Testis (tissue), 2 donors: Measurements from ENCODE around the gene ATXN7L3B.

ENCODE experiments used
- CTCF ChIP-seq, 3 experiments: fragments of 450-650 bp in 2 of 3; fragments of 200-600 bp in 1 of 3; sonication (generic) in 1 of 3; IDR thresholded peaks; one replicate each; pipeline ENCODE4 v1.5.1; 2016 to 2019; ENCODE audit warnings: antibody characterized with exemption in 3 of 3, mild to moderate bottlenecking in 2 of 3, moderate library complexity in 1 of 3
- POLR2A ChIP-seq: fragments of 450-650 bp; IDR thresholded peaks from one replicate; pipeline ENCODE4 v1.6.1; 2017; ENCODE audit warnings: antibody characterized with exemption, mild to moderate bottlenecking, moderate library complexity

GRCh38 chr12:74547249-74547648, 9.6 kb downstream of the ATXN7L3B start:
- TF ChIP-seq CTCF (IDR thresholded peaks at IDR 0.05): no peak
- no peak for TF ChIP-seq POLR2A
